NCI-H82 treated with DMSO at 0.1 percent for 48 hours (cell line): ENCODE measurements around the gene PRTFDC1.
"Not testable (repeated sequence)": the region's sequence is repeated elsewhere in the genome, so short reads cannot be mapped to it uniquely, and the experiment has no call there.

Source experiments
- DNase-seq: peaks from one replicate; lab custom pipeline; 2025; ENCODE audit not compliant: unreplicated experiment; lab: John Stamatoyannopoulos, UW

PRTFDC1 gene, protein sequence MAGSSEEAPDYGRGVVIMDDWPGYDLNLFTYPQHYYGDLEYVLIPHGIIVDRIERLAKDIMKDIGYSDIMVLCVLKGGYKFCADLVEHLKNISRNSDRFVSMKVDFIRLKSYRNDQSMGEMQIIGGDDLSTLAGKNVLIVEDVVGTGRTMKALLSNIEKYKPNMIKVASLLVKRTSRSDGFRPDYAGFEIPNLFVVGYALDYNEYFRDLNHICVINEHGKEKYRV

DNA sequence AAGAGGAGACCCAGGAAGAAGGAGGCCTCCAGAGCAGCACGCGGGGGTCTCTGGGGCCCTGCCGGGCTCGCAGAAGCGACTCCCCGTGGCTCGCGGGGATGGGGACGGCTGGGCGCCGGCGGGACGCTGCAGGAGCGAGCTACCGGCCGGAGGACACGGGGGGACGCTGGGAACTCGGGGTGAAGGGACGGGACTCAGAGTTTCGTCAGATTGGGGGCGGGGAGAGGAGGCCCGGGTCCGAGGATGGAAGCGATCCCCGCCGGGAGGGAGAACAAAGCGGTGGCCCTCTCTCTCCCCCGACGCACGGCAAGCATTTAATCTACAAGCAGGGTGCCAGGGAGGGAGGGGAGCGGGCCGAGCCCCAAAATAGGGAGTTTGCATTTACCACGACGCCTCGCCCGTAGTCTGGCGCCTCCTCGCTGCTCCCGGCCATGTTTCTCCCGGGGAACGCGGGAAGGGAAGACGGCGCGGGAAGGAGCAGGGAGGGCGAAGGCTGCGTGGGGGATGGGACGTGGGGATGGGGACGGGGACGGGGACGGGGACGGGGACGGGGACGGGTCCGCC, at the start of gene PRTFDC1:
Gene PRTFDC1, minus strand, starts transcription at position 464 of the 564 bp plus-strand sequence. Its CDS starts 31 bp downstream, at position 433.
- DNase-seq: no peak

DNA sequence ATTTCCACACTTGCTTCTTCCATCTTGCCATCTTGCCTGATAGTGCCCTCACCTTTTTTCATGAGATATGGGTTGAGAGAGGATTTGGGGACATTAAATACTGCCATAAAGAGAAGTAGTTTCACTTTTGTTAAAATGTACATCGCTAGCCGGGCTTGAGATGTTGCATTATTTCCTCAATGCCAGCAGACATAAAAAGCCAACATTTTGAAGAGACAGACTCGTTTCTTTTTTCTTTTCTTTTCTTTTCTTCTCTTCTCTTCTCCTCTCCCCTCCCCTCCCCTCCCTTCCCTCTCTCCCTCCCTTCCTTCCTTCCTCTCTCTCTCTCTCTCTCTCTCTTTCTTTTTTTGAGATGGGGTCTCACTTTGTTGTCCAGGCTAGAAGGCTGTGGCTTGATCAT, 45.6 kb upstream of the PRTFDC1 start:
- DNase-seq: no peak

DNA sequence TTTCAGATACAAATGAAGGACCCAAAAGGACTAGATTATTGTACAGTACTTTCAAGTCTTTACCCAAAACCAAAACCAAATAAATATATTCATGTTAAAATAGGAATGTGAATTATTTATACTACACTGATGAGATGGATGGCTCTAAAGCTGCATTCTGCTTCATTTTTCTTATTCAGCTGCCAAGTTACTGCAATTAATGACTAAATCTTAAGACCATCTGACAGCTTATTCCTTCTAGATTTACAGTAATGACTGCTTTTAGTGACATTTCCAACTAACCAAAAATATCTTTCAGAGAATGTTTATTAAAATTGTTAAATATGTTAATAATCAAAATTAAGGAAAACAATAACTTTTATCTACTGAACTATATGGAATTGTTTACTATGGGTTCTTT, 42.7 kb upstream of the PRTFDC1 start:
- DNase-seq: no peak

DNA sequence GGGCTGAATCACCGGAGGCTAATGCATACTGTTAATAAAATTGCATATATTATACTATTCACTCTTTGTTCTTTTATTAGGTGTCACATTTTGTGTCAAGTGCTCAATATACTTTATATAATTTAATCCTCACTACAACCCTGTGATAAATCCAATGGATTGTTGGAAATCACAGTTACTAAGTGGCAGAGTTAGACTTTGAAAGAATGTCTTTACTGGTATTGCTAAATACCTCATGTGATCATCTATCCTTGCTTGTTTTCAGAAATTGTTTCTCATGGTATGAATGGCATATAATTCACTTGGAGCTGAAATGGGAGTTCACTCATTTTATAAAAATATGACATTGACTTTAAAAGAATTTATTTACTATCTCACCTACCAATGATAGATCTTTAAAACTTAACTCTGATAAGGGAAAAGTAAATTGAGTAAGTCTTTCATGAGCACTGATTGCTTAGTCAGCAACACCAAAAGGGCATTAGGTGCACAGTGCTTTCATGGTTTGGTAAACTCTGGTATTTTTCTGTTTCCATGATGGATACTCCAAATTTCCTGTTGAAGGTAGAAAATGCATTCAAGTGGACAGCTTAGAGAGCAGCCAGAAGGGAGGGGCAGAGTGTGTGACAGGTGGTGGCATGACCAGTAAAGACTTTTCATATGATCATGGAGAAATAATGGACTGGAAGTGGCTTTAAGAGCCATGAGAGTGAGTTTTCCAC, 41.0 kb upstream of the PRTFDC1 start:
- no peak for DNase-seq

DNA sequence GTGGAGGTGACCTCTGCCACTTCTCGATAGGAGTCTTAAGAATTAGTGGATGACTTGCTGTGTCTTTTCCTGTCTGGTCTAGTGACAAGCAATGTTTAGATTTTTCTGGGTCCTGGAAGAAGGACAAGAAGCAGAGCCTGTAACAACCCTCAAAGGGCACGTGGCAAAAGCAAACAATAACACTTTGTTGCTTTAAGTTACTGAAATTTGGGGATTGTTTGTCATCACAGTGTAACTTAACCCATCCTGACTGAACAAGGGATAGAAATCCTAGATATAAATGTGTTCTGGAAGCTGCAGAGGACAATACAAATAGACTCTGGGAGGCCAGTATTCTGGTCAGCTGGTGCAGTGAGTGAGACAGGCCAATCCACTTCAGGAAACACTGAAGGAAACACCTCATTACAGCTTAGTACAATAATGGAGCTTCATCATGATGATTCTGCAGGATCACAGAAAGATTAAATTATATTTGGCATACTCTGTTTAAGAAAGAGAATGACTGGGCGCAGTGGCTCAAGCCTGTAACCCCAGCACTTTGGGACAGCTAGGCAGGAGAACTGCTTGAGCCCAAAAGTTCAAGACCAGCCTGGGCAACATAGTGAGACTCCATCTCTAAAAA, 40.2 kb upstream of the PRTFDC1 start:
- DNase-seq: no peak

DNA sequence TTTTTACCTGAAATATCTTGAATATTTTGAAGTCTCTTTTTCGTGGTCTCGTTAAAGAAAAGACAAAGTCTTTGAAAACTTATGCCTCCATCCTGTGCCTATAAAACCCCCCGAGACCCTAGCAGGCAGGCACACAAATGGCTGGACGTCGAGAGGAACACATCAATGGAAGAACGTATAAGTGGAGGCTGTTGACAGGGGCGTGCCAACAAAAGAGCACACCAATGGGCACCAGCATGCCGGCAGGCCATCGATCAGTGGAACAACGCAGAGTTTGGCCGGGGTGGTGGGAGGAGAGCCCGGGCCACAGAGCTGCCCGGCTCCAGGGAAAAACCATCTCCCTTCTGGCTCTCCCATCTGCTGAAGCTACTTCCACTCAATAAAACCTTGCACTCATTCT, 38.9 kb upstream of the PRTFDC1 start:
- DNase-seq: no peak

DNA sequence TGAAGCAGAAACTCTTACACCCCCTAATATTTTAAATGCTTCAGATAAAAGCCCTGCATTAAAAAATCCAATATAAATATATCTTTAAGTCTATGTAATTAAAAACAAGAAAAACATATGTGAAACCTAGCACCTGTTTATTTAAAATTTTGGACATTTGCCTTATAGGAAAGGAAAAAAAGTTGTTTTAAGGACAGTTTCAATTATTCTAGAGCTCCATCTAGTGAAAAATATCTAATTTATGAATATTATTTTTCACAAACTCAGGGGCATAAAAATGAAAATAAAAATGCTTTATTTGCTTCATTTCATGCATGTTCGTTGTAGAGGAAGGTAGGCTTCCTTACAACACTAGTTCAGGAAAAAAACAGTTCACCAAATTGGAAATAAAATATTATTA, 37.5 kb upstream of the PRTFDC1 start:
- no peak for DNase-seq

DNA sequence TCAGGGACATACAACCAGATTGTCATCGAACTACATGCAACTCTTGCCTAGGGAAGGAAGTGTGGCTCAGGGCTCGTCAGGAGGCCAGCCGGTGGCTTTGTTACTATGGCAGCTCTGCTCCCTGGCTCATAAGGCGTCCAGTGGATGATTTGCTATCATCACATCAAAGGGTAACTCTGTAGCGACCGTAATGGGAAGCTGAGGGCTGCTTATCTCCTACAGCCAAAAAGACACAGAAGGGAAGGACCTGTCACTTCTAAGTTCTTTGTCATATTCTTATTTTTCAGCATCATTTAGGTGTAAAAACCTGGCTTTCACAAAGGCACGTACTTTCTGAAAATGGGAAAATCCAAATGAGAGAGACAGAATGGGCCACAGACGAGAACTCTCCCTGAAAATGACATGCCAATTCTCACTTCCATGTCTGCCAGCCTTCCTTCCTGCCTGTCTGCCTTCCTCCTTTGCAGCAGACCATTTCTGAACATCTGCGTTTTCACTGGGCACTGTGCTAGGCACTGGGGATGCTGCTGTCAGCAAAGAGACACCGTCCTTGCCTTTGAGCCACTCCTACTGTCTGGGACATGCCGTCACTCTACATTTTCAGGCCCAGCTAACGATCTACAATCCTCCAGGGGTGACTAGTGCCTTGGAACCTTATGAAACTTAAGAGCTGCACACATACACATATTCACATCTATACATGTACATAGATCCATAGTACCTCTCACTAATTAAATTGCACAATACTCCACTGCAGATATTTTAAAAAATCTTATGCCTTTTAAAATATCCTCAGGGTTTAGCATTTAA, 36.6 kb upstream of the PRTFDC1 start:
- no peak for DNase-seq

DNA sequence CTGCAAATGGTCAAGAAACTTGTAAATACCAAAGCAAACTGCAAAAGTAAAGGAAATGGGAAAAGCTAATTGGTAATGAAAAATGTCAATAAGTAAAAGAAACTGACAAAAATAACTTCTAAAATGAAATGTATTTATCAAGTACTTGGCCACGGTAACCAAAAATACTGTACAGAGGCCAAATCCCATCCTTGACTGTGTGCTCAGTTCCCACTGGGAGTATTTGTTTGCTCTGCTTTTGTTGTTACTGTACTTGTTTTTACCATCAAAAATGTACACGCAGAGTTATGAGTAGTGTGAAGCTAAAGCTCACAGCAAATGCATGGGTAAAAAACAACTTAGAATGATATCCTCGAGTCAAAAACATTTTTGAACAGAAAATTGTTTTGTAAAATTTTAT, 32.5 kb upstream of the PRTFDC1 start:
- no peak for DNase-seq

DNA sequence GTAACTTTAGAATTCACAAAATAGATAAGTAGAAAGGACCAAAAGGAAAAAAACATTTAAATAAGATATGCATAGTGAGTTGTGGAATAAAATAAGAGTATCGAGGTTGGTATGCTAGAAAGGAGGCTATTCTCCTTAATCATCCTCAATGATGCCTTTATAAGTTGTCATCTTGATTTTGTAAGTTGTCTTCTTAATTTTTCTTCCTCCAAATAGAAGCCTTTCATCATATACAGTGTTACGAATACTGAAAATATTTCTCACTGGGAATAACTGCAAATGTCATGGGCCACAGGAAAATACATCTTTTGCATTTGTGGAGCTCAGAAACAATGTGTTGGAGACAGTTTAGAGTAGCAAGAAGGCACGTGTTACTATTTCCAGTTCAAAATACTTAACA, 31.5 kb upstream of the PRTFDC1 start:
- DNase-seq: no peak

DNA sequence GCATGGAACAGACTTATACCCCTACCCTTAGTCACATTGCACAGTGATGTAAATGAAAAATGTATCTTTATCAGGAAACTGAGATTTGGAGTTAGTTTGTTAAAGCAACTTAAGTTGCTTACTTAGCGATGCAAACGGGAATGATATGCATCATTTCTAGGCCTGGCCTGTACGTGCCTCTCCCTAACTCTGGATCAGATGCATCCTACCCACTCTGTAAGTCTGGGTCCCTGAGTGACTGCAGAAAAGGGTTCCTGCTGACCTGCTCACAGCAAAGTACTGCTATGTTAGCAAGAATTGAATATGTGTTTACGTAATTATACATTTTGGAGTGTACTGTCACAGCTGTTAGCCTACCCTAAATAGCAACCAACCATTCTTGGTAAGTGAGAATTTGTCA, 30.7 kb upstream of the PRTFDC1 start:
- DNase-seq: no peak

DNA sequence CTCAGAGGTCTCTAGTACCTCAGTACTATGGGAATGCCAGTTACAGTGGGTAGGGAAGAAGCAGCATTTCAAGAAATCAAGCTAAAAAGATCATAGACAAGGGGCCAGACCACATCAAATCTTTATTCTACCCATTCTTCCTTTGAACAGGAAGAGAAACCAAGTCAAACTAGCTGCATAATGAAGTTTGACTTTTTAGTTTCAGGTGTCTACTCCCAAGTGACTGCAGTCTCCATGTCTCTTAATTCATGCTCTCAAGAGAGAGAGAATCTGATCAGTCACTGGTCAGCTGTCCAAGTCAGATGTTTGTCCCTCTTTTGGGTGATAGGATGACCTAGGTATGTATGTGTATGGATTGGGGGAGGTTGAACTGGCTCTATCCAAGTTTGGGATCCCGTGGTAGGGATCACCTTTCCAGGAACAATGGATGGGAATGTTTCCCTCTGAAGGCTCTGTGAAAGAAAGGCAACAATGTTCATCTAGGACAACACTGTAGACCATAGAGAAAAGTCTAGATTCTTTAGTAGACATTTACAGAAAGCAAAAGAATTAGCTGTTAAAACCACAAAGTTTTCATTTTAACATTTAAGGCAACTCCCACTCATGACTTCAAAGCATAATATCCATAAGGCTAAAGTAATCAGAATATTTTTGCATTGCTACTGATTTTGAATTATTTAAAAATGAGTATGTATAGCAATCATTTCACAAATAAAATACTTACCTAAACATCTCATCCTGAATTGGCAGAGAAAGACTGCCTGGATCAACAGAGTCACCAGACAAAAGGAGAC, 30.1 kb upstream of the PRTFDC1 start:
- no peak for DNase-seq

DNA sequence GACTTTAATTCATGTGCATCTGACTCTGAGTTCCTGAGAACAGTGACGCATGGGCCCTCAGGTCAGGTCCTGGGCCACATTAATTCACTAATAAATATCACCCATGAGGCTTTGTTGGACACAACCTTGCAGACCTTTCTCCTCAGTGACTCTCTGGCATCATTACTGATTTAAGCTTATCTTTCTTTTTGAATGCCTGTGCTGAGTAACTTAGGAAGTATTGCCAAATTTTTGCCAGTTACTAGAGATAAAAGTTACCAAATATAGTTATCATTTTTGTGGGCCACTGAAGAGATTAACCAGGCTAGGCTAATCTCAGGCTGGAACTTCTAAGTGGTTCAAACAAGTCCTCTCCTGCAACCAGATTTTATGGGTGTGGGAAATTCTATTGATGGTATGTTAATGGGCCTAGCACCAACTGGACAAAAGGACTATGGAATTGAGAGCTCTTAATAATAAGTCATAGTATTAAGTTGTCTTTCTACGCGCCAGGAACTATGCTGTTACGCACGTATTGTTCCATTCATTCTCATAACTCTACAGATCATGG, 28.8 kb upstream of the PRTFDC1 start:
- no peak for DNase-seq

DNA sequence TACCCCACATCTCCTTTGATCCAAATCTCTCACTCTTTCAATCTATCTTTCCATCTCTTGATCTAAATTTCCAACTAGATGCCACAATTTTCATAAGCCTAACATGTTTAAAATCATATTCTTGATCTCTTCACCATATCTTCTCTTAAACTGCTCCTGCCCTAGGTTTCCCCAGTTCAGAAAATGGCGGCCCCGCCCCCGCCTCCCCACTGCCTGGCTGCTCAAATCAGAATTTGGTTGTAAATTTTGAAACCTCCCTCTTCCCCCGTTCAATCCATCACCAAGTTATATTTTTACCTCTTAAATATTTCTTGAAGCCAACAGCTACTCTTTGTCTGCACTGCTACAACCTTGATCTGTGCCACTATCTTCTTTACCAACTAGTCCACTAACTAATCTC, 27.3 kb upstream of the PRTFDC1 start:
- DNase-seq: no peak

DNA sequence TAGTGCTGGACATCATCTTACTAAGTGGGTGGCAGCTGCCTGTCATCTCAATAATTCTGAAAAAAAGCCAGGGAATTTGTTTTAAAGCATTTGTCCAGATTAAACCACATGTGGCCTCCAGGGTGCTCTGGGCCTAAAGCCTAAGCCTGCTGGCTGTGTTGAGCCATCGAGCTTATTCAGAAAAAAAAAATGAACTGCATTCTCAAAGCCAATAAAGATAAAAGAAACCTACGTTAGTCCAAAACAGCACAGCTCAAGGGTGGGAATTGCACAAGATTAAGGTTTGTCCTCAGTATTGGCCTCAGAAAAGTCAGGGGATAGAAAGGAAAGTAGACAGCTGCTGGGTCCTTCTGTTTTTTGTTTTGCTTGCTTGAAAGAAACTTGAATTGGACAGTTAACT, 22.6 kb upstream of the PRTFDC1 start:
- DNase-seq: no peak

DNA sequence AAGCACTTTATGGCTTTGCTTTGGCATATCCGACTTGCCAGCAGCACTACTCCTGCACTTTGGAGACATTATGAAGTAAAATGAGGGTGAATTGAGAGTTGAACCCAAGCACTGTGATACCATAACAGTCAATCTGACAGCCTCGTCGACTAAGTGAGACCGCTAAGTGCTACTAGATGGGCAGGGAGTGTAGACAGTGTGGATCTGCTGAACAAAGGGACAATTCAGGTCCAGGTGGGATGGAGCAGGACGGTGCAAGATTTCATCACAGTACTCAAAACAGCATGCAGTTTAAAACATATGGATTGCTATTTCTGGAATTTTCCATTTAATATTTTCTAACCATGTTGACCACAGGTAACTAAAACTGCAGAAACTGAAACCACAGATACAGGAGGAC, 20.8 kb upstream of the PRTFDC1 start:
- no peak for DNase-seq

DNA sequence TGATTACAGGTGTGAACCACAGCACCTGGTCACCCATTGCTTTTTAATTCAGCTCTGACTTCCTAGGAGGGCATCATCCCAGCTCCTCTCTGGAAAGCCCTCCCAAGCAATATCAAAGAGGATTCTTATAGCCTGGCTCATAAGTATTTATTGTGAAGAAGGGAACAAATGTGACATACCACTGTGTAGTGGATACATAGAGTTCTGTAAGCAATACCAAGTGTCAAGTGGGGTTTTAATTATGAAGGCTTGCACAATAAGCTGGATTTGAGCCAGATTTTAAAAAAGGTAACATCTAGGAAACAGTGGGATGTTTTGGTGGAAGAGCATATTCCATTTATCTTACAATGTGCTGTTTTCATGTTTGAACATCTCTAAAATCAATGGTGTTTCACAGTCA, 19.0 kb upstream of the PRTFDC1 start:
- DNase-seq: no peak

DNA sequence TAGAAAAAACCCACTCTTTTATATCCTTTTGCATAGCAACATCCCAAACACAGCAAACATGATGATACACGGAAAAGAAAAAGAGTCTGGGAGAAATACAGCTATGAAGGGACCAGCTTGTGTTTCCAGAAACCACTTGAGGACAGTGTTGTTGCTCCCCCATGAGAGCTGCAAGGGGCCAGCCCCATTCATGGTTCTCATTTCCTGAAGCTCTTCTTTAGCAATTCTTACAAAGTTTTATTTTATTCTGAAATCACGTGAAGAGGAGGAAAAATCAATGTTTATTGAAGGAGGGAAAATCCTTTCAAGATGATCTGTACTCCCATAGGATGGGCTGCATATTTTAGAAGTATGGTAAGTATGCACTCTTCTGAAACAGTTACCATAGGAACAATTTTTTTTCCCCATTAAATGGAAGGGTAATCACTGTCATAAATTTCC, 17.5 kb upstream of the PRTFDC1 start:
- DNase-seq: no peak

DNA sequence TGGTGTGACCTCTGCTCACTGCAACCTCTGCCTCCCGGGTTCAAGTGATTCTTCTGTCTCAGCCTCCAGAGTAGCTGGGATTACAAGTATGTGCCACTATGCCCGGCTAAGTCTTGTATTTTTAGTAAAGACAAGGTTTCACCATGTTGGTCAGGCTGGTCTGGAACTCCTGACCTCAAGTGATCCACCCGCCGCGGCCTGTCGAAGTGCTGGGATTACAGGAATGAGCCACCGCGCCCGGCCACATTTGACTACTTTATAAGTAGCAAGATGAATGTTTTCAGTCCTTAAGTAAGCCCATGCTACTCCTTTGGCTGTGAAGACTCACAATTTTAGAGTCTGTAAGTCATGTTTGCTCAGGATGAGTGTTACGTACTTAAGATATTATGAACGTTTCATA, 16.5 kb upstream of the PRTFDC1 start:
- not testable (repeated sequence) for DNase-seq

DNA sequence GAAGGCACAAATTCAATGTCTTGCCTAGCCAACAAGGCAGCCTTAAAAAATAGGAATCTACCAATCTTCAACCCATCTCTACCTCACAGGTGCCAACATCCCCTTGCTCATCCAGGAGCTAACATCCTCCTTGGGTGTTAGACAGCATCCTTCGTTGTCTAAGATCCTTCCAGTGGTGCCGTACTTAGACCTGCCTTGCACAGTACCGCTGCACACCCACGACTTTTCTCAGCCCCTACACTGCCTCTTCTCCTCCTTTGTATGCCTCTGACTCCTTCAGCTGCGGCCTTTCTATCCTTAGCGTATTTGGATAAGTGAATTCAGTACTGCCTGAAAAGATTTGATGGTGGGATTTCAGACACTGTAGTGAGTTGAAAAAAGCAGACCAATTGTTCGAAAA, 15.9 kb upstream of the PRTFDC1 start:
- no peak for DNase-seq
